Gastrocnemius medialis (tissue), 4 donors: ENCODE measurements around the gene RBM17. TPM values are rescaled to one million over a fixed set of nuclear protein-coding genes. Genes with fewer than 3 reads are reported as not detected.
"Not testable (repeated sequence)": the region's sequence is repeated elsewhere in the genome, so short reads cannot be mapped to it uniquely, and the experiment has no call there.

Experiments
- ATAC-seq, 2 donors: fragments of 150-250 bp; one replicate each; pipeline ENCODE4 v1.9.1; 2016
- DNase-seq, 2 donors: peaks; one replicate each; pipeline ENCODE4 v3.0.0-alpha.2; 2019
- H3K27ac ChIP-seq, 4 donors: fragments of 200-600 bp; sonication (generic); 1 replicate in 1 of 4; 2 replicates in 3 of 4; pipeline ENCODE4 v1.5.1; 2016 to 2018; ENCODE audit warnings: mild to moderate bottlenecking in 2 of 4, moderate library complexity in 1 of 4
- H3K27me3 ChIP-seq, 3 donors: fragments of 200-600 bp; sonication (generic) in 2 of 3; 1 replicate in 1 of 3; 2 replicates in 2 of 3; pipeline versions ENCODE4 v1.5.1 to v1.6.0; 2016 to 2019; ENCODE audit warnings: mild to moderate bottlenecking in 1 of 3, moderate library complexity in 1 of 3
- H3K36me3 ChIP-seq, 2 donors: fragments of 200-600 bp; sonication (generic) in 1 of 2; one replicate each; pipeline ENCODE4 v1.5.1; 2017 to 2018
- H3K4me1 ChIP-seq, 2 donors: fragments of 200-600 bp; sonication (generic) in 1 of 2; one replicate each; pipeline ENCODE4 v1.5.1; 2016 to 2017; ENCODE audit warnings: mild to moderate bottlenecking in 2 of 2
- H3K4me3 ChIP-seq, 4 donors: fragments of 200-600 bp; sonication (generic) in 3 of 4; 1 replicate in 1 of 4; 2 replicates in 3 of 4; pipeline ENCODE4 v1.5.1; 2016 to 2019; ENCODE audit warnings: mild to moderate bottlenecking in 2 of 4
- H3K9me3 ChIP-seq, 3 donors: fragments of 200-600 bp; sonication (generic) in 2 of 3; 1 replicate in 1 of 3; 2 replicates in 2 of 3; pipeline ENCODE4 v1.5.1; 2016 to 2019
- POLR2A ChIP-seq, 2 donors: fragments of 450-650 bp; IDR thresholded peaks; one replicate each; pipeline ENCODE4 v1.6.1; 2017; ENCODE audit warnings: antibody characterized with exemption in 2 of 2, mild to moderate bottlenecking in 2 of 2, moderate library complexity in 2 of 2
- in situ Hi-C, 4 donors: fragments of 200-750 bp; cut with MboI; loops; one replicate each; pipeline versions ENCODE4 v1.15.0 to v1.8.0; 2017; ENCODE audit warnings: low sequenced_read_pairs in 4 of 4
- intact Hi-C: fragments of 100-400 bp; cut with DNase I; formaldehyde crosslinking; loops from one replicate; pipeline ENCODE4 v1.15.1; 2023; ENCODE audit warnings: low total_unique reads
- total RNA-seq, 4 donors: library from RNA; depleted of rRNA; stranded (reverse); fragments of >200 nt; gene quantifications; one replicate each; pipeline versions ENCODE4 v1.1.0 to v1.2.3, GENCODE V29; 2016
- TF ChIP-seq, protein P1 (sequence below), 5 experiments: fragments of 450-650 bp in 3 of 5; fragments of 200-600 bp in 2 of 5; sonication (generic) in 2 of 5; IDR thresholded peaks in 4 of 5; conservative IDR thresholded peaks in 1 of 5; 1 replicate in 4 of 5; 2 replicates in 1 of 5; pipeline ENCODE4 v1.5.1; 2016 to 2019; ENCODE audit warnings: antibody characterized with exemption in 5 of 5, mild to moderate bottlenecking in 3 of 5, moderate library complexity in 3 of 5

RBM17 gene
- total RNA-seq, 4 donors from 2014 or later, result 53.2 to 67.4 (median 60.1) TPM

DNA sequence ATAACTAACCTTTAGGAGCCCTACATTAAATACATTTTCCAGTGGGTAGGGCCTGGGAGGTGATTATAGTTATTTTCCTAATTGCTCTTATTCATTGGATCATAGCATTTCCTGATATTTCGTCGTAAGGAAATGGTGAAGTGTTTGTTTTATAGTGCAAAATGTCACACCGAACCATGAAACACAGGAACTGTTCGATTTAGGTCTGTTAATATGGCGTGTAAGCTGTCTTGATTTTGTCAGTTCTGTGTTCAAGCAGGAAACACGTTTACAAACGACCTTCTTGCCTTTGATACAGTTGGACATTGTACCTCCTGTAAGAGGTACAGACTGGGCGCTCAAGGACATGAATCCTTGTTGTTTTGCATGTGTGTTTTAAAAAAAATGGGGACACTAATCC, 14.8 kb downstream of the RBM17 start:
- Histone ChIP-seq H3K27ac (no peak overlapping the region), H3K4me1 (peaks cover 0 to 3% of the 10 kb centered on the region in 2 donors), H3K9me3 (no peaks in the 10 kb centered on the region), H3K36me3 (peaks cover 0 to 69% of the 10 kb centered on the region in 2 donors), H3K4me3 (no peak overlapping the region), H3K27me3 (no peaks in the 10 kb centered on the region)
- no peak for ATAC-seq
- intact Hi-C loops, result no loop called here
- in situ Hi-C loops, result loop anchor here in 3 of 4 donors (10.0 kb wide), 2 partner anchors 101 to 291 kb away; partner anchors contain the start of gene PFKFB3 (in 2 of the 3)
- TF ChIP-seq, protein P1, sequence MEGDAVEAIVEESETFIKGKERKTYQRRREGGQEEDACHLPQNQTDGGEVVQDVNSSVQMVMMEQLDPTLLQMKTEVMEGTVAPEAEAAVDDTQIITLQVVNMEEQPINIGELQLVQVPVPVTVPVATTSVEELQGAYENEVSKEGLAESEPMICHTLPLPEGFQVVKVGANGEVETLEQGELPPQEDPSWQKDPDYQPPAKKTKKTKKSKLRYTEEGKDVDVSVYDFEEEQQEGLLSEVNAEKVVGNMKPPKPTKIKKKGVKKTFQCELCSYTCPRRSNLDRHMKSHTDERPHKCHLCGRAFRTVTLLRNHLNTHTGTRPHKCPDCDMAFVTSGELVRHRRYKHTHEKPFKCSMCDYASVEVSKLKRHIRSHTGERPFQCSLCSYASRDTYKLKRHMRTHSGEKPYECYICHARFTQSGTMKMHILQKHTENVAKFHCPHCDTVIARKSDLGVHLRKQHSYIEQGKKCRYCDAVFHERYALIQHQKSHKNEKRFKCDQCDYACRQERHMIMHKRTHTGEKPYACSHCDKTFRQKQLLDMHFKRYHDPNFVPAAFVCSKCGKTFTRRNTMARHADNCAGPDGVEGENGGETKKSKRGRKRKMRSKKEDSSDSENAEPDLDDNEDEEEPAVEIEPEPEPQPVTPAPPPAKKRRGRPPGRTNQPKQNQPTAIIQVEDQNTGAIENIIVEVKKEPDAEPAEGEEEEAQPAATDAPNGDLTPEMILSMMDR (IDR thresholded peaks at IDR 0.05 in 4 of 5, conservative IDR thresholded peaks at IDR 0.05 in 1 of 5), result no peak
- TF ChIP-seq POLR2A (IDR thresholded peaks at IDR 0.05), result no peak
- DNase-seq, result no peak

DNA sequence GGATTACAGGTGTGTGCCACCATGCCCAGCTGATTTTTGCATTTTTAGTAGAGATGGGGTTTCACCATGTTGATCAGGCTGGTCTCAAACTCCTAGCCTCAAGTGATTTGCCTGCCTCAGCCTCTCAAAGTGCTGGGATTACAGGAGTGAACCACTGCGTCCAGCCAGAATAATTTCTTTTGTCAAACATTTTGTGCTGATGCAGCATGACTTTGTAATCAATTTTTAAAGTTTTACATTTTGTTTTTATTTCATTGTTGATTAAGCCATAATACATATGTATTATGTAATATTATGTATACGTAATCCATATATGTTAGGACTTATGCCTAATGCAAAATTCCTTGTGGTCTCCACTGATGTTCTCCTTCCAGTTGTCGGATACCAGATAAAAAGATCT, 18.8 kb downstream of the RBM17 start:
- H3K4me3 ChIP-seq, H3K27me3 ChIP-seq, H3K27ac ChIP-seq, ATAC-seq, DNase-seq, H3K9me3 ChIP-seq: not testable (repeated sequence)
- in situ Hi-C loops (loop anchor here (5.0 to 10.0 kb wide), 3 partner anchors 97 to 295 kb away; partner anchors contain the start of gene PFKFB3 (in 2 of the 4)), intact Hi-C loops (loop anchor here (2.0 kb wide), 1 partner anchor 95 kb away; the partner anchor contains the start of gene PFKFB3)
- peaks cover 0 to 14% of the 10 kb centered on the region in 2 donors for H3K4me1 ChIP-seq
- peaks cover 0 to 81% of the 10 kb centered on the region in 2 donors for H3K36me3 ChIP-seq

DNA sequence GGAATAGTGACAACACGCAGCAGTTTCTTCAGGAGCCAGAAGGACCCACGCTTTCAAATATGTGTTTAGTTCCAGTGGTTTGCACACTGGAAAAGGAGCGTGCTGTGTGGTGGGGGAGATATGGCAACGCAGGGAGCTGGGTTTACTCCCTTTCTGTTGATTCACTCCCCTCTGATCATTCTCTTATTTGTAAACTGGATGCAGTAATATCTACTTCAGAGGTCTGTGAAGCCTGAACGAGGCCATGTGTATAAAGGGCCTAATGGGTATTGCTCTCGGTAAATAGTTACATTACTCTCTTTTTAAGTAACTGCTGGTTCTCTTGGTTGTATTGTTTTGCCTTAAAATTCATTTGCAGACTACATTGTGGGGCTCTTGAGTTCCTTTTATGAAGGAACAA, 19.2 kb downstream of the RBM17 start:
- in situ Hi-C loops (loop anchor here (5.0 to 10.0 kb wide), 3 partner anchors 97 to 294 kb away; partner anchors contain the start of gene PFKFB3 (in 2 of the 4)), intact Hi-C loops (loop anchor here (2.0 kb wide), 1 partner anchor 95 kb away; the partner anchor contains the start of gene PFKFB3)
- Histone ChIP-seq H3K36me3 (peaks cover 0 to 76% of the 10 kb centered on the region in 2 donors), H3K9me3 (no peaks in the 10 kb centered on the region), H3K4me1 (peaks cover 1 to 16% of the 10 kb centered on the region in 2 donors), H3K4me3 (no peak overlapping the region), H3K27ac (no peak overlapping the region), H3K27me3 (no peaks in the 10 kb centered on the region)
- ATAC-seq (no peak), DNase-seq (no peak)
- TF ChIP-seq, protein P1 (IDR thresholded peaks at IDR 0.05 in 4 of 5, conservative IDR thresholded peaks at IDR 0.05 in 1 of 5), result no peak
- no peak for TF ChIP-seq POLR2A (IDR thresholded peaks at IDR 0.05)

DNA sequence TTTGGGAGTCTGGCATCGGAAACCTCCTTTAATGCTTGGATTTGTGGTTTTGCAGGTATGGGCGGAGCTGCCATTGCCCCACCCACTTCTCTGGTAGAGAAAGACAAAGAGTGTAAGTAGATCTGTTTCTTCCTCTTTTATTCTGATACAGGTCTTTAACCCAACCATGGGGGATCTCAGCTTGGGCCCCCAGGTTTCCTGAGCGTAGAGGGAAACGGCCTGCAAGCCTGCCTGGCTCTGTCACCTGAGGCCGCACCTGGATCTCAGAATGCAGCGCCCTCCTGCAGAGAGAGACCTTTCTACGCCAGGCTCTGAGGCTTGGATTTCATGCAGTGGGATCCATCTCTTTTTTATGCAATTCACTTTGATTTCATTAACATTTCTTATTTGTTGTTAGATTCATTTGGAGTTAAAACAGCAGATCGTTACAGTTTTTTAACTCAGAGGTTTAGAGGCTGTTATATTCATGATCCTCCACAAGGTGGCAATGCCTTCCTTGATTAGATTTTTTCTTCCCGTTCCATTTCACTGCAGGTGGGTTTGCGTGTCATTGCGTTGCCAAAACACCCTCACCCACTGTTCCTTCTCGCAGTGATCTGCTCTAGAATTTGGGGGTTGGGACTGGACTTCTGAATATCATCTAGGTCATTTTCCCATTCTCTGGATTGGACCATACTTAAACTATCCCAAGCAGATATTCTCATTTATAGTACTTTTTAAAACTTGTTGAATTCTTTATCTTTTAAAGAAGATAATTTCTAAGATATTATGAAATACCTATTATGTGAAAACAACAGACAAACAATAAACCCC, 20.0 kb downstream of the RBM17 start:
- ATAC-seq, result peak in 1 of 2 donors; percentile 23
- TF ChIP-seq, protein P1 (IDR thresholded peaks at IDR 0.05 in 4 of 5, conservative IDR thresholded peaks at IDR 0.05 in 1 of 5), result peak; percentile 75 to 82 (median 77)
- no peak for TF ChIP-seq POLR2A (IDR thresholded peaks at IDR 0.05)
- H3K36me3 ChIP-seq, result peaks cover 0 to 80% of the 10 kb centered on the region in 2 donors
- peaks cover 8 to 20% of the 10 kb centered on the region in 2 donors for H3K4me1 ChIP-seq
- DNase-seq, result no peak
- intact Hi-C loops (loop anchor here (1.0 to 2.0 kb wide), 3 partner anchors 42 to 292 kb away; partner anchors contain the start of gene PFKFB3), in situ Hi-C loops (loop anchor here (5.0 to 10.0 kb wide), 3 partner anchors 96 to 293 kb away; partner anchors contain the start of gene PFKFB3 (in 2 of the 4))
- no peaks in the 10 kb centered on the region for H3K27me3 ChIP-seq
- H3K4me3 ChIP-seq, result no peak overlapping the region
- H3K27ac ChIP-seq, result peak overlapping the region; percentile 12 to 41 (median 35)
- no peaks in the 10 kb centered on the region for H3K9me3 ChIP-seq

DNA sequence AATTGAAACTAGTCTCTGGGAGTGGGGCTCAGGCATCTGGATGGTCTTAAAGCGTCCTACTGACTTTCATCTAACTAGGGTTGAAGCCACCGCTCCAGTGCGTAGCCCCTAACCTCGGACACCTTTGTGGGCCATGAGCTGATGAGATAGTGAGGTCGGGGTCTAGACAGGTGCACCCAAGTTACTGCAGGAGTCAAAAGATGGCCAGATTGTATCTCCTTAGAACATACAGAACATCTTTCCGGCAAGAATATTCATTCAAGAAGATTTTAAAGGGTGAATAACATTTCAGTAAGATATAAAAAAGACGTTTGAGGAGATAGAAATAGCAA, 20.6 kb downstream of the RBM17 start:
- H3K36me3 ChIP-seq, result peaks cover 0 to 86% of the 10 kb centered on the region in 2 donors

More for the DNA sequence above, 20.6 kb downstream of the RBM17 start:
- no peak overlapping the region for H3K4me3 ChIP-seq
- intact Hi-C loops, result loop anchor here (1.0 to 2.0 kb wide), 3 partner anchors 42 to 292 kb away; partner anchors contain the start of gene PFKFB3
- ATAC-seq, result no peak
- TF ChIP-seq, protein P1 (IDR thresholded peaks at IDR 0.05 in 4 of 5, conservative IDR thresholded peaks at IDR 0.05 in 1 of 5), result no peak
- TF ChIP-seq POLR2A (IDR thresholded peaks at IDR 0.05), result no peak
- peaks cover 13 to 25% of the 10 kb centered on the region in 2 donors for H3K4me1 ChIP-seq
- in situ Hi-C loops, result loop anchor here (5.0 to 10.0 kb wide), 3 partner anchors 95 to 293 kb away; partner anchors contain the start of gene PFKFB3 (in 2 of the 4)
- no peak for DNase-seq
- no peaks in the 10 kb centered on the region for H3K27me3 ChIP-seq
- no peaks in the 10 kb centered on the region for H3K9me3 ChIP-seq
- H3K27ac ChIP-seq, result peak overlapping the region; percentile 12 to 41 (median 35)
